IPS-18a (cell line): Measurements from ENCODE around the gene COLQ.

Source experiments
- H3K27ac ChIP-seq: one replicate; pipeline ENCODE4 v1.5.1; 2013; ENCODE audit warnings: low read length
- H3K27me3 ChIP-seq: one replicate; pipeline ENCODE4 v1.6.1; 2013; ENCODE audit warnings: mild to moderate bottlenecking, low read length; ENCODE audit not compliant: control insufficient read depth, insufficient read depth
- H3K36me3 ChIP-seq: one replicate; pipeline ENCODE4 v1.6.1; 2013; ENCODE audit warnings: low read depth, low read length; ENCODE audit not compliant: control insufficient read depth
- H3K4me1 ChIP-seq: one replicate; pipeline ENCODE4 v1.6.1; 2013; ENCODE audit warnings: low read depth, low read length; ENCODE audit not compliant: control insufficient read depth
- H3K4me3 ChIP-seq: one replicate; pipeline ENCODE4 v1.5.1; 2013; ENCODE audit warnings: low read length
- H3K9ac ChIP-seq: one replicate; pipeline ENCODE4 v1.6.1; 2013; ENCODE audit warnings: mild to moderate bottlenecking, low read length, moderate library complexity
- H3K9me3 ChIP-seq: one replicate; pipeline ENCODE4 v1.6.1; 2013; ENCODE audit warnings: low read depth, low read length; ENCODE audit not compliant: control insufficient read depth

Gene COLQ

GRCh38 chr3:15452961-15453360, 68.5 kb downstream of the COLQ start:
- no peaks in the 10 kb centered on the region for H3K36me3 ChIP-seq
- H3K9ac ChIP-seq, result no peak overlapping the region
- no peak overlapping the region for H3K27ac ChIP-seq
- no peaks in the 10 kb centered on the region for H3K4me1 ChIP-seq
- no peak overlapping the region for H3K4me3 ChIP-seq
- H3K27me3 ChIP-seq, result no peaks in the 10 kb centered on the region
- no peaks in the 10 kb centered on the region for H3K9me3 ChIP-seq

GRCh38 chr3:15452156-15452555, 69.3 kb downstream of the COLQ start:
- no peak overlapping the region for H3K27ac ChIP-seq
- H3K9me3 ChIP-seq, result no peaks in the 10 kb centered on the region
- no peaks in the 10 kb centered on the region for H3K36me3 ChIP-seq
- no peak overlapping the region for H3K4me3 ChIP-seq
- H3K9ac ChIP-seq, result no peak overlapping the region
- H3K27me3 ChIP-seq, result no peaks in the 10 kb centered on the region
- no peaks in the 10 kb centered on the region for H3K4me1 ChIP-seq

DNA sequence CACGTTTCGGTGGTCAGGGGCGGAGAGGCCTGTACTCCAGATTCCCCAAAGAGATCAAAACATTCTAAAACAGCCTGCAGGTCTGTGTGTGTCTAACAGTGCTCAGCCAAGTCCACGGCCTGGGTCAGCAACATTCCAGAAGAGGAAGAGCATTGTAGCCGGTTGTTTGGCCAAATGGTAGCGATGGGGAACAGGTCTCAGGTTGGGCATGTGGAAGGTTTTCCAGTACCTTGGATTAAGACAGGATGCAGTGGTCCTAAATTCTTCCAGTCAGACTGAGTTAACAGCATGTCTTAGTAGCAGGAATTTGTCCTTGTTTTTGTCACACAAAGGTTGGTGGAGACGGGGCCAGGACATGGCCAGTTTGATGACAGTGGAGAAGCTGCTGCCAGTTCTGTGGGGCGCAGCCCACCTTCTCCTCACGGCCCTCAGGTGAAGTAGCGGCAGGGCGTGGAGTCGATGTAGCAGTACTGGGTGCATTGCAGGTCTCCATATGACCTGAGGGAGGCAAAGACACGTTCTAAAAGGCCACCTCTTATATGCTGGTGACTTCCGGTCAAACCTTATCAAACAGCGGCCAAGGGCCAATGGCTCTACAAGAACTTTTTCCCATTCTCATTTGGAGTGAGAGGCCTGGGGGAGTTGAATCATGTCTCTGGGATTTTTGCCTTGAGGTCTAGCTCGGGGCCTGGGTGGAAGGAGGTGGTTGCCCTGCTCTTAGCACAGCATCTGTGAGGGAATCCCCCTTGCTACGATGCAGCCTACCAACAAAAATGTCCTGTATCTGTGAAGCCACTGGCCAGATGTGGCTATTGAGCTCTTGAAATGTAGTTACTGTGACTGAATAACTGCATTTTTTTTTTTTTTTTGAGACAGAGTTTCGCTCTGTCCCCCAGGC, 70.0 kb downstream of the COLQ start:
- Histone ChIP-seq H3K9ac (no peak overlapping the region), H3K27me3 (no peaks in the 10 kb centered on the region), H3K4me1 (no peaks in the 10 kb centered on the region), H3K36me3 (no peaks in the 10 kb centered on the region), H3K4me3 (no peak overlapping the region), H3K27ac (no peak overlapping the region), H3K9me3 (no peaks in the 10 kb centered on the region)

- H3K9me3 ChIP-seq, result no peaks in the 10 kb centered on the region
- H3K4me3 ChIP-seq, result no peak overlapping the region
- no peaks in the 10 kb centered on the region for H3K27me3 ChIP-seq
- no peak overlapping the region for H3K27ac ChIP-seq
- no peaks in the 10 kb centered on the region for H3K36me3 ChIP-seq
- no peaks in the 10 kb centered on the region for H3K4me1 ChIP-seq
- H3K9ac ChIP-seq, result no peak overlapping the region
Measured at GRCh38 chr3:15450438-15451215, 70.9 kb downstream of the COLQ start.

DNA sequence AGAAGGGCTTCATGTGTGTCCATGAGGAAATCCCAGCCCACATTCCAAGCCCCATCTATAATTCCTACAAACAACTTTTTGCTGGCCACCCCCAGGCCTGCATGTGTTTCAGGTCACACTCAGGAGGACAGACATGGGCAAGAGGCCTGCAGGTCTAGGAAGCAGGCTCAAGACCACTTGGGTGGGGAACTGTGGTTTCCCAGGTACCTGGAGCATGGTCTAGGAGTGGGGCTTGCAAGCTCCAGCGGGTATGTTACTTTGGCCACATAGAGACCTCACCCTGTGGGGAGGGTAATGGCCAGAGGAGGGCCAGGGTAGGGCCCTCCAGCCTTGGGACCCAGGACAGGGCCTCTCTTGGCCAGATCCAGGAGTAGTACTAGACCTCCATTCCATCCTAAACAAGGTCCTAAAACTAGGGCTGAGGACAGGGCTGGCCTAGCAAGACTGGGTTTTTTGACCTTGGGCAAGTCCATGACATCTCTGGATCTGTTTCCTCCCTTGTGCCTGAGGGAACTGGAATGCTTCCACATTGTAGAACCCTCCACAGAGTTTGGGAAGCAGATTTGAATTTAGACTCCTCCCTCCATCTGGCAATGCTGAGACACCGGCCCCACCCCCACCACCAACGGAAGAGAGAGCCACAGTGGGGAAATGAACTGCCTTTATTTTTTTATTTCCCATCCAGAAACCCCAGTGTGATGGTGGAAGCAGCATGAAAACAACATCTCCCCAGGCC, 71.8 kb downstream of the COLQ start:
- no peaks in the 10 kb centered on the region for H3K9me3 ChIP-seq
- no peak overlapping the region for H3K27ac ChIP-seq
- no peaks in the 10 kb centered on the region for H3K4me1 ChIP-seq
- H3K4me3 ChIP-seq, result no peak overlapping the region
- no peak overlapping the region for H3K9ac ChIP-seq
- H3K36me3 ChIP-seq, result no peaks in the 10 kb centered on the region
- H3K27me3 ChIP-seq, result no peaks in the 10 kb centered on the region

GRCh38 chr3:15443826-15444524, 77.5 kb downstream of the COLQ start:
- Histone ChIP-seq H3K4me1 (no peaks in the 10 kb centered on the region), H3K36me3 (peaks cover 28% of the 10 kb centered on the region), H3K9me3 (no peaks in the 10 kb centered on the region), H3K27ac (no peak overlapping the region), H3K9ac (no peak overlapping the region), H3K27me3 (no peaks in the 10 kb centered on the region), H3K4me3 (no peak overlapping the region)

DNA sequence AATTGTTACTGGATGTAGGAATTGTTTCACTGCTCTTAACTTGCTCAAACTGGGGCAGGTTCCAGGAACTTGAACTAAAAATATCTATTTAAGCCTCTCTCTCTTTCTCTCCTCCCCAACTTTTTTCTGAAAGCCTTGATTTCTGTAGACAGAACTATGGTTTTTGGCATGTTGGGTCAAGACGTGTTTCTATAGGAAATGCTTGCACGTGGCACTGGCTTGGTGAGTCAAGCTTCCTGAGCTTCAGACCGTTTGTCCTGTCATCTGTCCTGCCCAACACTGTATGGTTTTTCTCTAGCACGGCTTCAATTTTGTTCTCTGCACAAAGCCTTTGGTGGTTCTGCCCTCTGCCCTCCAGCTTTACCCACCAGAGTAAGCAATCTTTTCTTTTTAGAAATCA, 80.6 kb downstream of the COLQ start:
- H3K36me3 ChIP-seq, result peaks cover 50% of the 10 kb centered on the region
- H3K4me1 ChIP-seq, result no peaks in the 10 kb centered on the region
- H3K9ac ChIP-seq, result no peak overlapping the region
- no peak overlapping the region for H3K27ac ChIP-seq
- H3K4me3 ChIP-seq, result no peak overlapping the region
- H3K9me3 ChIP-seq, result no peaks in the 10 kb centered on the region
- no peaks in the 10 kb centered on the region for H3K27me3 ChIP-seq

GRCh38 chr3:15439476-15439875, 82.0 kb downstream of the COLQ start:
- H3K27ac ChIP-seq, result no peak overlapping the region
- peaks cover 63% of the 10 kb centered on the region for H3K36me3 ChIP-seq
- H3K4me1 ChIP-seq, result no peaks in the 10 kb centered on the region
- no peaks in the 10 kb centered on the region for H3K27me3 ChIP-seq
- H3K9me3 ChIP-seq, result no peaks in the 10 kb centered on the region
- H3K4me3 ChIP-seq, result no peak overlapping the region
- no peak overlapping the region for H3K9ac ChIP-seq

DNA sequence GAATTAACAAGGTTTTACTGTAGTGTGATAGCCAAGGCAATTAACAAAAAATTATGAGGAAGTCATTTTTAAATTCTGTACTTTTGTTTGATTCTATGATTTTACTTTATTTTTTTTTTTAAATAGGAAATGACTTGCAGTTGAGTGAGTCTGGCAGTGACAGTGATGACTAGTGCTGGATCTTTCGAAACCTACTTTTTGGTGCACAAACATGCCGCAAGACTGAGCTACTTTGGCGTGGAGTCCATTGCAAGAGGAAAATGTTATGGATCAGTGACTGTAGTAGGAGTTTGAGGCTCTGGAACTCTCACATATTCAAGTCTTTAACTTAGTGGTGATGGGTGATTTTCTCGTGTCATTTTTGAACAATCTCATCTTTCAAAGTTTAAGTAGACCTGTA, 82.5 kb downstream of the COLQ start:
- Histone ChIP-seq H3K36me3 (peaks cover 68% of the 10 kb centered on the region), H3K27me3 (no peaks in the 10 kb centered on the region), H3K9me3 (no peaks in the 10 kb centered on the region), H3K9ac (no peak overlapping the region), H3K4me1 (no peaks in the 10 kb centered on the region), H3K27ac (no peak overlapping the region), H3K4me3 (no peak overlapping the region)

DNA sequence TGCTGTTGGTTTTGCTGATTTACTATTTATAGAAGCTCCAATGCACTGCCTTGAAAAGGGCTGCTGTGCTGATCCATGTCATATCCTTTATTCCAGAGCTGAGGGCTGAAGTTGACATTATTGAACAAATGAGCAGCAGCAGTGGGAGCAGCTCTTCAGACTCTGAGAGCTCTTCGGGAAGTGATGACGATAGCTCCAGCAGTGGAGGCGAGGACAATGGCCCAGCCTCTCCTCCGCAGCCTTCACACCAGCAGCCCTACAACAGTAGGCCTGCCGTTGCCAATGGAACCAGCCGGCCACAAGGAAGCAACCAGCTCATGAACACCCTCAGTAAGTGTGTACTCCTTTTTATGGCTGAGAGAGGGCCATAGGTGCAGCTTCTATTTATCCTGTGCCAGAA, 85.3 kb downstream of the COLQ start:
- Histone ChIP-seq H3K4me1 (no peaks in the 10 kb centered on the region), H3K27ac (no peak overlapping the region), H3K36me3 (peaks cover 81% of the 10 kb centered on the region), H3K9me3 (no peaks in the 10 kb centered on the region), H3K4me3 (no peak overlapping the region), H3K9ac (no peak overlapping the region), H3K27me3 (no peaks in the 10 kb centered on the region)

DNA sequence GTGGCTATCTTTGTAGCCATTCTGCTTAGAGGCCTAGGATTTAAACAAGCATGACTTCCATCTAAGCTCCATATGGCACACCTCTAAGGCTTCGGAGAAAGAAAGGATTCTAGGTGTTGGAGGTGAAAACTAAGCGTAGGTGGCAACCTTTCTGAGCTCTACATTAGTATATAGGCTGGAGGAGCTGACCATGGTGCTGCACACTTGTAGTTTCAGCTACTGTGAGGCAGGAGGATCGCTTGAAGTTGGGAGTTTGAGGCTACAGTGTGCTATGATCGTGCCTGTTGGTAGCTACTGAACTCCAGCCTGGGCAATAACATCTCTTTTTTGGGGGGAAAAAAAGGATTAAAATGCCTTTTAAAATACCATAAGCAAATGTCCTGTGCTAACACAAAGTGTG, 86.8 kb downstream of the COLQ start:
- no peak overlapping the region for H3K4me3 ChIP-seq
- no peaks in the 10 kb centered on the region for H3K9me3 ChIP-seq

More for the DNA sequence above, 86.8 kb downstream of the COLQ start:
- H3K36me3 ChIP-seq, result peaks cover 71% of the 10 kb centered on the region
- H3K27ac ChIP-seq, result no peak overlapping the region
- no peaks in the 10 kb centered on the region for H3K4me1 ChIP-seq
- no peak overlapping the region for H3K9ac ChIP-seq
- H3K27me3 ChIP-seq, result no peaks in the 10 kb centered on the region
